D721Med (cell line): ENCODE measurements around the gene SORBS1.

ENCODE experiments used
- DNase-seq: peaks from one replicate; pipeline ENCODE4 v3.0.0; 2011; ENCODE audit warnings: low spot score; ENCODE audit not compliant: insufficient read length
- FAIRE-seq: peaks from 2 replicates; lab custom pipeline; 2011; peaks lifted over from hg19 to GRCh38; lab: Jason Lieb, UNC
- CTCF ChIP-seq: IDR thresholded peaks from 2 replicates; pipeline ENCODE4 v1.5.1; 2012; ENCODE audit warnings: mild to moderate bottlenecking, control low read depth; ENCODE audit not compliant: insufficient read depth; ENCODE audit errors: missing control alignments

SORBS1 gene

GRCh38 chr10:95293631-95294030 lies 267.5 kb downstream of the SORBS1 start:
- DNase-seq (no peak), FAIRE-seq (no peak)
- TF ChIP-seq CTCF: no peak

- DNase-seq: no peak
- FAIRE-seq: no peak
- TF ChIP-seq CTCF: no peak
These were observed 269.7 kb downstream of the SORBS1 start for GRCh38 chr10:95291365-95292039.

- DNase-seq (peak; percentile 78), FAIRE-seq (no peak)
- TF ChIP-seq CTCF: no peak
These were observed 270.5 kb downstream of the SORBS1 start, which contains the start of gene PDLIM1 for GRCh38 chr10:95290461-95291364. Gene PDLIM1, minus strand, starts transcription at chr10:95291003. Its CDS starts 88 bp downstream, at chr10:95290915.

- TF ChIP-seq CTCF: no peak
- DNase-seq: no peak
- FAIRE-seq: no peak
These were observed 271.2 kb downstream of the SORBS1 start for GRCh38 chr10:95289921-95290421.

- no peak for DNase-seq
- FAIRE-seq: no peak
- peak; percentile 27 for TF ChIP-seq CTCF
These were observed 271.9 kb downstream of the SORBS1 start for GRCh38 chr10:95289003-95289920.

- FAIRE-seq (no peak), DNase-seq (no peak)
These were observed 272.9 kb downstream of the SORBS1 start for GRCh38 chr10:95288303-95288702.

More at GRCh38 chr10:95288303-95288702, 272.9 kb downstream of the SORBS1 start:
- no peak for TF ChIP-seq CTCF
